HL-60 (cell line): ENCODE results near the gene CDKN2AIPNL.

Source experiments
- DNase-seq, 2 experiments: peaks; one replicate each; pipeline ENCODE4 v3.0.0-alpha.2; 2010 to 2020; ENCODE audit warnings: low read depth in 1 of 2, low spot score in 1 of 2
- H3K27ac ChIP-seq: fragments of 250-450 bp; sonication (Bioruptor Pico); replicated peaks from 2 replicates; pipeline ENCODE4 v1.5.1; 2020; ENCODE audit warnings: mild to moderate bottlenecking, moderate library complexity
- H3K27me3 ChIP-seq: fragments of 250-450 bp; sonication (Bioruptor Pico); 2 replicates; pipeline ENCODE4 v1.5.1; 2021; ENCODE audit warnings: mild to moderate bottlenecking, moderate library complexity; ENCODE audit not compliant: insufficient read depth, poor library complexity, severe bottlenecking
- H3K4me3 ChIP-seq: replicated peaks from 2 replicates; pipeline ENCODE4 v1.5.1; 2011; ENCODE audit warnings: mild to moderate bottlenecking, control low read depth, low read length; ENCODE audit not compliant: insufficient read depth
- CTCF ChIP-seq: IDR thresholded peaks from one replicate; pipeline ENCODE4 v1.5.1; 2011; ENCODE audit warnings: low read length, control low read depth, inconsistent platforms; ENCODE audit not compliant: insufficient read depth
- GABPA ChIP-seq: IDR thresholded peaks from 2 replicates; pipeline ENCODE4 v1.6.1; 2012; ENCODE audit warnings: low read depth
- POLR2AphosphoS5 ChIP-seq: IDR thresholded peaks from 2 replicates; pipeline ENCODE4 v1.6.1; 2012; ENCODE audit warnings: low read depth
- REST ChIP-seq: IDR thresholded peaks from 2 replicates; pipeline ENCODE4 v1.6.1; 2012; ENCODE audit warnings: low read depth; ENCODE audit not compliant: insufficient replicate concordance
- SPI1 ChIP-seq: IDR thresholded peaks from 2 replicates; pipeline ENCODE4 v1.6.1; 2012; ENCODE audit warnings: low read depth, mild to moderate bottlenecking, borderline replicate concordance

CDKN2AIPNL gene

GRCh38 chr5:134430001-134430569, 18.4 kb upstream of the CDKN2AIPNL start:
- no peaks in the 10 kb centered on the region for H3K27me3 ChIP-seq
- H3K4me3 ChIP-seq, result no peak overlapping the region
- DNase-seq, result no peak
- TF ChIP-seq REST, result no peak
- no peak for TF ChIP-seq GABPA
- no peak for TF ChIP-seq CTCF
- TF ChIP-seq POLR2AphosphoS5, result no peak
- TF ChIP-seq SPI1, result no peak
- no peak overlapping the region for H3K27ac ChIP-seq

GRCh38 chr5:134427540-134428041, 15.9 kb upstream of the CDKN2AIPNL start:
- Histone ChIP-seq H3K27me3 (no peaks in the 10 kb centered on the region), H3K27ac (no peak overlapping the region), H3K4me3 (no peak overlapping the region)
- no peak for TF ChIP-seq CTCF
- no peak for TF ChIP-seq REST
- no peak for TF ChIP-seq GABPA
- no peak for DNase-seq

GRCh38 chr5:134426361-134426760, 14.7 kb upstream of the CDKN2AIPNL start:
- no peak overlapping the region for H3K27ac ChIP-seq
- TF ChIP-seq POLR2AphosphoS5 (no peak), SPI1 (no peak), CTCF (no peak), GABPA (no peak), REST (no peak)
- no peak overlapping the region for H3K4me3 ChIP-seq
- H3K27me3 ChIP-seq, result no peaks in the 10 kb centered on the region
- DNase-seq, result no peak
